CD14-positive monocyte (primary cell): ENCODE data around the gene CCDC159. TPM values are rescaled to one million over a fixed set of nuclear protein-coding genes. Genes with fewer than 3 reads are reported as not detected.

ENCODE experiments used
- DNase-seq, 3 donors: peaks; one replicate each; pipeline ENCODE4 v3.0.0-alpha.2; 2011 to 2022
- H2AFZ ChIP-seq: 2 replicates; pipeline ENCODE4 v1.6.0; 2012; ENCODE audit warnings: mild to moderate bottlenecking, low read depth, low read length, inconsistent platforms; ENCODE audit not compliant: insufficient read depth, poor library complexity, severe bottlenecking
- H3K27ac ChIP-seq, 2 donors: 1 replicate in 1 of 2; 2 replicates in 1 of 2; pipeline ENCODE4 v1.5.1; 2012 to 2013; ENCODE audit warnings: low read length in 2 of 2, control low read depth in 1 of 2, inconsistent platforms in 1 of 2, low read depth in 1 of 2, mild to moderate bottlenecking in 1 of 2
- H3K27me3 ChIP-seq, 2 donors: one replicate each; pipeline versions ENCODE4 v1.6.0 to v1.6.1; 2011 to 2013; ENCODE audit warnings: low read length in 2 of 2; ENCODE audit not compliant: control insufficient read depth in 2 of 2, insufficient read depth in 2 of 2
- H3K36me3 ChIP-seq, 2 donors: replicated peaks in 1 of 2; 1 replicate in 1 of 2; 2 replicates in 1 of 2; pipeline versions ENCODE4 v1.5.1 to v1.6.1; 2012 to 2013; ENCODE audit warnings: low read length in 2 of 2, control low read depth in 1 of 2, inconsistent platforms in 1 of 2, mild to moderate bottlenecking in 1 of 2; ENCODE audit not compliant: insufficient read depth in 2 of 2, control insufficient read depth in 1 of 2
- H3K4me1 ChIP-seq, 2 donors: 1 replicate in 1 of 2; 2 replicates in 1 of 2; pipeline versions ENCODE4 v1.5.1 to v1.6.1; 2012 to 2013; ENCODE audit warnings: low read length in 2 of 2, control low read depth in 1 of 2, inconsistent platforms in 1 of 2, mild to moderate bottlenecking in 1 of 2, moderate library complexity in 1 of 2; ENCODE audit not compliant: insufficient read depth in 2 of 2, control insufficient read depth in 1 of 2
- H3K4me2 ChIP-seq: replicated peaks from 2 replicates; pipeline ENCODE3; 2012; ENCODE audit warnings: low read length, moderate library complexity, mild to moderate bottlenecking; ENCODE audit not compliant: poor library complexity, severe bottlenecking; ENCODE audit errors: extremely low read depth
- H3K4me3 ChIP-seq, 3 experiments: fragments of 200-600 bp in 1 of 3; sonication (generic) in 1 of 3; replicated peaks in 1 of 3; 1 replicate in 2 of 3; 2 replicates in 1 of 3; pipeline ENCODE4 v1.5.1; 2011 to 2013; ENCODE audit warnings: low read length in 3 of 3, mild to moderate bottlenecking in 3 of 3, control low read depth in 2 of 3, low read depth in 2 of 3, inconsistent platforms in 1 of 3, moderate library complexity in 1 of 3
- H3K79me2 ChIP-seq: 2 replicates; pipeline ENCODE4 v1.6.0; 2012; ENCODE audit warnings: mild to moderate bottlenecking, control low read depth, inconsistent platforms, low read length, moderate library complexity; ENCODE audit not compliant: insufficient read depth
- H3K9ac ChIP-seq: 2 replicates; pipeline ENCODE4 v1.6.0; 2017; ENCODE audit warnings: low read length, mild to moderate bottlenecking; ENCODE audit not compliant: insufficient read depth, poor library complexity, severe bottlenecking
- H3K9me3 ChIP-seq, 2 donors: replicated peaks in 1 of 2; 1 replicate in 1 of 2; 2 replicates in 1 of 2; pipeline versions ENCODE4 v1.5.1 to v1.6.1; 2012 to 2013; ENCODE audit warnings: low read length in 2 of 2, control low read depth in 1 of 2; ENCODE audit not compliant: control insufficient read depth in 1 of 2, insufficient read depth in 1 of 2
- H4K20me1 ChIP-seq: 2 replicates; pipeline ENCODE4 v1.6.0; 2012; ENCODE audit warnings: mild to moderate bottlenecking, low read length, control low read depth, moderate library complexity; ENCODE audit not compliant: insufficient read depth
- H3K27ac Mint-ChIP-seq, 7 donors: one replicate each; pipeline ENCODE4 v1.8.0; 2020; ENCODE audit warnings: mild to moderate bottlenecking in 7 of 7, mixed read lengths in 7 of 7, moderate library complexity in 6 of 7, inconsistent platforms in 2 of 7
- H3K27me3 Mint-ChIP-seq, 3 donors: one replicate each; pipeline ENCODE4 v1.8.0; 2021 to 2022; ENCODE audit warnings: low read depth in 3 of 3, mild to moderate bottlenecking in 3 of 3, mixed read lengths in 3 of 3, moderate library complexity in 3 of 3, inconsistent platforms in 1 of 3
- H3K36me3 Mint-ChIP-seq, 2 donors: one replicate each; pipeline ENCODE4 v1.8.0; 2020; ENCODE audit warnings: mixed read lengths in 2 of 2, inconsistent platforms in 1 of 2, mild to moderate bottlenecking in 1 of 2
- H3K4me1 Mint-ChIP-seq: one replicate; pipeline ENCODE4 v1.8.0; 2020; ENCODE audit warnings: mild to moderate bottlenecking, mixed read lengths
- H3K4me3 Mint-ChIP-seq, 2 donors: one replicate each; pipeline ENCODE4 v1.8.0; 2020; ENCODE audit warnings: mild to moderate bottlenecking in 2 of 2, mixed read lengths in 2 of 2, moderate library complexity in 1 of 2
- H3K9me3 Mint-ChIP-seq, 7 donors: one replicate each; pipeline ENCODE4 v1.8.0; 2020 to 2022; ENCODE audit warnings: mixed read lengths in 7 of 7, mild to moderate bottlenecking in 6 of 7, moderate library complexity in 6 of 7, inconsistent platforms in 2 of 7
- CTCF ChIP-seq: fragments of 200-600 bp; IDR thresholded peaks from one replicate; pipeline ENCODE4 v1.8.0; 2022; ENCODE audit warnings: antibody characterized with exemption, mild to moderate bottlenecking
- WGBS: methylation state at CpG from one replicate; pipeline ENCODE4 v1.1.5; 2013; ENCODE audit warnings: missing lambda C conversion rate; ENCODE audit not compliant: insufficient coverage; 5-methylcytosine and 5-hydroxymethylcytosine counted together
- intact Hi-C, 2 donors: fragments of 100-400 bp; cut with micrococcal nuclease; formaldehyde crosslinking; loops; one replicate each; pipeline versions ENCODE4 v1.15.0 to v1.15.1; 2023
- polyA plus RNA-seq, 3 donors: library from polyadenylated mRNA; depleted of rRNA in 1 of 3; unstranded in 2 of 3; stranded (reverse) in 1 of 3; fragments of 300-500 nt in 2 of 3; fragments of >200 nt in 1 of 3; fragmentation: Illumina TruSeq in 2 of 3; gene quantifications; 1 replicate in 2 of 3; 2 replicates in 1 of 3; pipeline ENCODE4 v1.2.3, GENCODE V29; 2012 to 2021

CCDC159 gene
- polyA plus RNA-seq, 3 donors, result 37.1 to 374 (median 38.3) TPM

DNA sequence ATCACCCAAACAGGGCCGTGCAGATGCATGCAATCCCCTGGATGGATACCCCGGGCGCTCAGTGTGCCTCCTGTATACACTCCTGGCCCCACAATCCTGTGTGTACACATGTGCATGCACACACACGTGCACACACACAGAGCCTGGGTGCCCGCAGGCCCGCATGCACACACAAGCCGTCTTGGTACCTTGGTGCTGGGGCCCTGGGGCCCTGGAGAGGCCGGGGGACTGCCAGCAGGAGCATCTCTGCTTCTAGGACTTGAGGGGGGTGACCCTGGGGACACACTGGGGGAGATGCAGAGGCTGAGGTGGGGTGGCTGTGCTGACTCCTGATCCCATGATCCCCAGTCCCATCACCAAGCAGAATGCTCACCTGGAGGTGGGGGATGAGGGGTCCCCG is 53.3 kb downstream of the CCDC159 start:
- 95% methylated on average over 8 of the region's 9 CpGs for WGBS
- Mint-ChIP-seq H3K4me1 (peaks cover 5% of the 10 kb centered on the region), H3K9me3 (no peaks in the 10 kb centered on the region), H3K27me3 (peaks cover 2 to 27% (median 5%) of the 10 kb centered on the region in 3 donors), H3K4me3 (no peak overlapping the region), H3K36me3 (no peaks in the 10 kb centered on the region), H3K27ac (no peak overlapping the region)
- intact Hi-C loops, result no loop called here
- H2AFZ ChIP-seq, result no peak overlapping the region
- H3K4me3 ChIP-seq, result no peak overlapping the region
- H3K27ac ChIP-seq, result no peak overlapping the region
- no peaks in the 10 kb centered on the region for H3K27me3 ChIP-seq
- H3K4me2 ChIP-seq, result no peak overlapping the region
- no peaks in the 10 kb centered on the region for H3K9me3 ChIP-seq
- no peaks in the 10 kb centered on the region for H3K36me3 ChIP-seq
- no peak for DNase-seq
- no peak overlapping the region for H3K9ac ChIP-seq
- H4K20me1 ChIP-seq, result no peaks in the 10 kb centered on the region
- TF ChIP-seq CTCF, result no peak
- no peaks in the 10 kb centered on the region for H3K4me1 ChIP-seq
- H3K79me2 ChIP-seq, result no peaks in the 10 kb centered on the region

DNA sequence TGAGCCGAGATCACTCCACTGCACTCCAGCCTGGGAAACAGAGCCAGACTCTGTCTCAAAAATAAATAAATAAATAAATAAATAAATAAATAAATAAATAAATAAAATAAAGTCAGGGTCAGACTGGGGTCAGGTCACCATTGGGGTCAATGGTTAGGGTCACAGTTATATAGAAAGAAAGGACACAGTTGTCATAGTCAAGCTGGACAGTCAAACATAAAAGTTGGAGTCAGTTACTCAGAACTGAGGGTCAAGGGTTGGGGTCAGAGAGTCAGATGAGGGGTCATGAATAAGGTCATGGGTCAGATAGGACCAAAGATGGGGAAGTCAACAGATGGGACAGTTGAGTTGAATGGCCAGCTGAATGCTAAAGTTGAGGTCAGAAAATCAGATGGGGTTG is 54.5 kb downstream of the CCDC159 start:
- no peak for TF ChIP-seq CTCF
- peaks cover under 1% of the 10 kb centered on the region for H3K4me1 Mint-ChIP-seq
- no peaks in the 10 kb centered on the region for H3K36me3 Mint-ChIP-seq
- no CpG with 5 or more reads among the region's 1 CpG for WGBS
- H3K27ac ChIP-seq, result no peak overlapping the region
- H2AFZ ChIP-seq, result no peak overlapping the region
- no peak overlapping the region for H3K9ac ChIP-seq
- H3K4me3 ChIP-seq, result no peak overlapping the region
- H3K27me3 ChIP-seq, result no peaks in the 10 kb centered on the region
- H3K79me2 ChIP-seq, result no peaks in the 10 kb centered on the region
- H3K9me3 Mint-ChIP-seq, result no peaks in the 10 kb centered on the region
- H4K20me1 ChIP-seq, result no peaks in the 10 kb centered on the region
- DNase-seq, result no peak
- no peak overlapping the region for H3K4me2 ChIP-seq
- peaks cover 0 to 19% (median 12%) of the 10 kb centered on the region in 3 donors for H3K27me3 Mint-ChIP-seq
- no peak overlapping the region for H3K27ac Mint-ChIP-seq
- H3K9me3 ChIP-seq, result no peaks in the 10 kb centered on the region
- no peaks in the 10 kb centered on the region for H3K4me1 ChIP-seq
- H3K36me3 ChIP-seq, result no peaks in the 10 kb centered on the region
- intact Hi-C loops, result no loop called here
- peak overlapping the region in 1 of 2 donors; percentile 40 for H3K4me3 Mint-ChIP-seq
